GM23338 (cell line): Measurements from ENCODE around the gene ZNF609. TPM values are rescaled to one million over a fixed set of nuclear protein-coding genes. Genes with fewer than 3 reads are reported as not detected.

Experiments
- ATAC-seq: fragments of 200-7000 bp; cut with Tn5 transposase; 3 replicates; pipeline ENCODE4 v1.9.1; 2020
- DNase-seq: peaks from one replicate; pipeline ENCODE4 v3.0.0-alpha.2; 2015; ENCODE audit warnings: low spot score
- H2AFZ ChIP-seq: fragments of 200-600 bp; sonication (generic); 2 replicates; pipeline ENCODE4 v1.8.0; 2016; ENCODE audit warnings: antibody characterized with exemption, mild to moderate bottlenecking, moderate library complexity
- H3F3A ChIP-seq: fragments of 200-600 bp; sonication (generic); replicated peaks from 2 replicates; pipeline ENCODE4 v1.8.0; 2017; ENCODE audit warnings: antibody characterized with exemption, mixed run types, low read depth
- H3K27ac ChIP-seq: fragments of 200-600 bp; sonication (generic); 2 replicates; pipeline ENCODE4 v1.6.1; 2016; ENCODE audit warnings: low read depth
- H3K27me3 ChIP-seq: fragments of 200-600 bp; sonication (generic); 2 replicates; pipeline ENCODE4 v1.8.0; 2016; ENCODE audit warnings: mild to moderate bottlenecking, mixed run types, moderate library complexity; ENCODE audit not compliant: insufficient read depth
- H3K36me3 ChIP-seq: fragments of 200-600 bp; sonication (generic); 2 replicates; pipeline ENCODE4 v1.8.0; 2016; ENCODE audit warnings: mild to moderate bottlenecking; ENCODE audit not compliant: insufficient read depth
- H3K4me1 ChIP-seq: fragments of 200-600 bp; sonication (generic); 2 replicates; pipeline ENCODE4 v1.8.0; 2016; ENCODE audit warnings: mild to moderate bottlenecking, moderate library complexity; ENCODE audit not compliant: insufficient read depth
- H3K4me2 ChIP-seq: fragments of 200-600 bp; sonication (generic); 2 replicates; pipeline ENCODE4 v1.7.1; 2017; ENCODE audit warnings: mixed run types
- H3K4me3 ChIP-seq: fragments of 200-600 bp; sonication (generic); 2 replicates; pipeline ENCODE4 v1.6.1; 2016; ENCODE audit warnings: mixed run types
- H3K79me2 ChIP-seq: fragments of 200-600 bp; sonication (generic); replicated peaks from 2 replicates; pipeline ENCODE4 v1.8.0; 2017; ENCODE audit warnings: mild to moderate bottlenecking; ENCODE audit not compliant: insufficient read depth
- H3K9me2 ChIP-seq: fragments of 200-600 bp; sonication (generic); 2 replicates; pipeline ENCODE4 v1.8.0; 2017; ENCODE audit not compliant: insufficient read depth
- H4K20me1 ChIP-seq: fragments of 200-600 bp; sonication (generic); replicated peaks from 2 replicates; pipeline ENCODE4 v1.8.0; 2017; ENCODE audit warnings: mild to moderate bottlenecking; ENCODE audit not compliant: insufficient read depth
- H3K27ac Mint-ChIP-seq: 2 replicates; pipeline ENCODE4 v1.8.0; 2020; ENCODE audit warnings: inconsistent platforms, mild to moderate bottlenecking, moderate library complexity, mixed read lengths
- H3K27me3 Mint-ChIP-seq: 3 replicates; pipeline ENCODE4 v1.8.0; 2022; ENCODE audit warnings: low read depth, mild to moderate bottlenecking, moderate library complexity, mixed read lengths, inconsistent platforms; ENCODE audit not compliant: insufficient read depth, poor library complexity
- H3K36me3 Mint-ChIP-seq: 3 replicates; pipeline ENCODE4 v1.8.0; 2021; ENCODE audit warnings: low read depth, mild to moderate bottlenecking, inconsistent platforms, moderate library complexity, mixed read lengths
- H3K4me1 Mint-ChIP-seq: 3 replicates; pipeline ENCODE4 v1.8.0; 2020; ENCODE audit warnings: mild to moderate bottlenecking, inconsistent platforms, mixed read lengths
- H3K4me3 Mint-ChIP-seq: 3 replicates; pipeline ENCODE4 v1.8.0; 2021; ENCODE audit warnings: moderate library complexity, mild to moderate bottlenecking, inconsistent platforms, mixed read lengths
- H3K9me3 Mint-ChIP-seq: 3 replicates; pipeline ENCODE4 v1.8.0; 2020; ENCODE audit warnings: moderate library complexity, mild to moderate bottlenecking, inconsistent platforms, mixed read lengths
- CREB1 ChIP-seq: fragments of 250-450 bp; sonication (Bioruptor Pico); IDR thresholded peaks from 2 replicates; pipeline ENCODE4 v1.5.0; 2020; ENCODE audit warnings: low read depth, mild to moderate bottlenecking, moderate library complexity
- EZH2 ChIP-seq: fragments of 200-600 bp; sonication (generic); IDR thresholded peaks from one replicate; pipeline ENCODE4 v1.8.0; 2017; ENCODE audit warnings: antibody characterized with exemption, mild to moderate bottlenecking, low read depth; ENCODE audit not compliant: unreplicated experiment
- EZH2phosphoT487 ChIP-seq: fragments of 200-600 bp; sonication (generic); IDR thresholded peaks from one replicate; pipeline ENCODE4 v1.8.1; 2018; ENCODE audit warnings: antibody characterized with exemption; ENCODE audit not compliant: unreplicated experiment
- JUNB ChIP-seq: IDR thresholded peaks from one replicate; pipeline ENCODE4 v1.6.1; 2016; ENCODE audit warnings: antibody characterized with exemption; ENCODE audit not compliant: unreplicated experiment
- NANOG ChIP-seq: IDR thresholded peaks from 2 replicates; pipeline ENCODE4 v1.6.1; 2016; ENCODE audit warnings: antibody characterized with exemption, borderline replicate concordance
- POLR2AphosphoS5 ChIP-seq: IDR thresholded peaks from 2 replicates; pipeline ENCODE4 v1.6.1; 2016; ENCODE audit warnings: antibody characterized with exemption, low read depth
- STAT1 ChIP-seq: IDR thresholded peaks from one replicate; pipeline ENCODE4 v1.6.1; 2016; ENCODE audit warnings: antibody characterized with exemption; ENCODE audit not compliant: unreplicated experiment
- ZNF114 ChIP-seq: fragments of 250-450 bp; sonication (Bioruptor Pico); IDR thresholded peaks from 2 replicates; pipeline ENCODE4 v1.5.0; 2020; ENCODE audit warnings: mild to moderate bottlenecking, moderate library complexity
- polyA plus RNA-seq: library from polyadenylated mRNA; unstranded; fragments of >200 nt; fragmentation: Nextera tagmentation; extraction: Ambion mirVana; gene quantifications from 2 replicates; pipeline ENCODE4 v1.2.1, GENCODE V29; 2016
- total RNA-seq: library from RNA; depleted of rRNA; stranded (reverse); fragments of >200 nt; shearing (Covaris generic); gene quantifications from 2 replicates; pipeline ENCODE4 v1.2.3, GENCODE V29; 2014
- TF ChIP-seq, protein P1 (sequence below): fragments of 250-450 bp; sonication (Bioruptor Pico); IDR thresholded peaks from 2 replicates; pipeline ENCODE4 v1.5.0; 2020; ENCODE audit warnings: mild to moderate bottlenecking, moderate library complexity
- TF ChIP-seq, protein P2 (sequence below): IDR thresholded peaks from one replicate; pipeline ENCODE4 v1.6.1; 2018; ENCODE audit warnings: antibody characterized with exemption; ENCODE audit not compliant: unreplicated experiment
- TF ChIP-seq, protein P3 (sequence below), 2 experiments: fragments of 200-600 bp in 1 of 2; sonication (generic) in 1 of 2; conservative IDR thresholded peaks; 2 replicates each; pipeline versions ENCODE4 v1.5.1 to v1.6.1; 2016 to 2017; ENCODE audit warnings: antibody characterized with exemption in 2 of 2, low read depth in 2 of 2, mild to moderate bottlenecking in 2 of 2, moderate library complexity in 1 of 2

The ZNF609 gene
- total and polyA plus RNA-seq, 2 experiments from 2014 or later, result 26.4 to 40.2 TPM

DNA sequence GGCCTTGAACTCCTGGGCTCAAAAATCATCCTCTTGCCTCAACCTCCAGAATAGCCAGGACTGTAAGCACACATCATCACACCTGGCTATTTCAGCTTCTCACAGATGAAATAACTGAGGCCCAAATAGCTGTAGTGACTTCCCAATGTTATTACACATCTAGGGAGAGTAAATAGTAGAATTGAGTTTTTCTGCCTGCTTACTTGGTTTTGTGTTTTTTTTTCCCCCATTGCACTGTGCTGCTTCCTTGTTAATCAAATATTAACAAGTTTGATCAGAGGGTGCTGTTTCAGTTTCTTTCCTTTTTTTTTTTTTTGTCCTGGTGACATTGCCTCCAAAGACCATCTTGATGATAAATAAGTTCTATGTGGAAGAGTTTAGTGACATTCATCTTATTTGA, 23.4 kb downstream of the ZNF609 start:
- Mint-ChIP-seq H3K9me3 (no peaks in the 10 kb centered on the region), H3K4me1 (no peaks in the 10 kb centered on the region), H3K27me3 (no peaks in the 10 kb centered on the region), H3K4me3 (no peak overlapping the region), H3K36me3 (peaks cover 5% of the 10 kb centered on the region; the same call in 1 of the 3 replicates), H3K27ac (no peak overlapping the region)
- no peak overlapping the region for H3K4me3 ChIP-seq
- H3K27me3 ChIP-seq, result no peaks in the 10 kb centered on the region
- no peak for DNase-seq
- TF ChIP-seq ZNF114 (CRISPR knock-in tag), result no peak
- TF ChIP-seq STAT1, result no peak
- no peak for TF ChIP-seq EZH2
- TF ChIP-seq POLR2AphosphoS5, result no peak
- TF ChIP-seq JUNB, result no peak
- TF ChIP-seq, protein P1, sequence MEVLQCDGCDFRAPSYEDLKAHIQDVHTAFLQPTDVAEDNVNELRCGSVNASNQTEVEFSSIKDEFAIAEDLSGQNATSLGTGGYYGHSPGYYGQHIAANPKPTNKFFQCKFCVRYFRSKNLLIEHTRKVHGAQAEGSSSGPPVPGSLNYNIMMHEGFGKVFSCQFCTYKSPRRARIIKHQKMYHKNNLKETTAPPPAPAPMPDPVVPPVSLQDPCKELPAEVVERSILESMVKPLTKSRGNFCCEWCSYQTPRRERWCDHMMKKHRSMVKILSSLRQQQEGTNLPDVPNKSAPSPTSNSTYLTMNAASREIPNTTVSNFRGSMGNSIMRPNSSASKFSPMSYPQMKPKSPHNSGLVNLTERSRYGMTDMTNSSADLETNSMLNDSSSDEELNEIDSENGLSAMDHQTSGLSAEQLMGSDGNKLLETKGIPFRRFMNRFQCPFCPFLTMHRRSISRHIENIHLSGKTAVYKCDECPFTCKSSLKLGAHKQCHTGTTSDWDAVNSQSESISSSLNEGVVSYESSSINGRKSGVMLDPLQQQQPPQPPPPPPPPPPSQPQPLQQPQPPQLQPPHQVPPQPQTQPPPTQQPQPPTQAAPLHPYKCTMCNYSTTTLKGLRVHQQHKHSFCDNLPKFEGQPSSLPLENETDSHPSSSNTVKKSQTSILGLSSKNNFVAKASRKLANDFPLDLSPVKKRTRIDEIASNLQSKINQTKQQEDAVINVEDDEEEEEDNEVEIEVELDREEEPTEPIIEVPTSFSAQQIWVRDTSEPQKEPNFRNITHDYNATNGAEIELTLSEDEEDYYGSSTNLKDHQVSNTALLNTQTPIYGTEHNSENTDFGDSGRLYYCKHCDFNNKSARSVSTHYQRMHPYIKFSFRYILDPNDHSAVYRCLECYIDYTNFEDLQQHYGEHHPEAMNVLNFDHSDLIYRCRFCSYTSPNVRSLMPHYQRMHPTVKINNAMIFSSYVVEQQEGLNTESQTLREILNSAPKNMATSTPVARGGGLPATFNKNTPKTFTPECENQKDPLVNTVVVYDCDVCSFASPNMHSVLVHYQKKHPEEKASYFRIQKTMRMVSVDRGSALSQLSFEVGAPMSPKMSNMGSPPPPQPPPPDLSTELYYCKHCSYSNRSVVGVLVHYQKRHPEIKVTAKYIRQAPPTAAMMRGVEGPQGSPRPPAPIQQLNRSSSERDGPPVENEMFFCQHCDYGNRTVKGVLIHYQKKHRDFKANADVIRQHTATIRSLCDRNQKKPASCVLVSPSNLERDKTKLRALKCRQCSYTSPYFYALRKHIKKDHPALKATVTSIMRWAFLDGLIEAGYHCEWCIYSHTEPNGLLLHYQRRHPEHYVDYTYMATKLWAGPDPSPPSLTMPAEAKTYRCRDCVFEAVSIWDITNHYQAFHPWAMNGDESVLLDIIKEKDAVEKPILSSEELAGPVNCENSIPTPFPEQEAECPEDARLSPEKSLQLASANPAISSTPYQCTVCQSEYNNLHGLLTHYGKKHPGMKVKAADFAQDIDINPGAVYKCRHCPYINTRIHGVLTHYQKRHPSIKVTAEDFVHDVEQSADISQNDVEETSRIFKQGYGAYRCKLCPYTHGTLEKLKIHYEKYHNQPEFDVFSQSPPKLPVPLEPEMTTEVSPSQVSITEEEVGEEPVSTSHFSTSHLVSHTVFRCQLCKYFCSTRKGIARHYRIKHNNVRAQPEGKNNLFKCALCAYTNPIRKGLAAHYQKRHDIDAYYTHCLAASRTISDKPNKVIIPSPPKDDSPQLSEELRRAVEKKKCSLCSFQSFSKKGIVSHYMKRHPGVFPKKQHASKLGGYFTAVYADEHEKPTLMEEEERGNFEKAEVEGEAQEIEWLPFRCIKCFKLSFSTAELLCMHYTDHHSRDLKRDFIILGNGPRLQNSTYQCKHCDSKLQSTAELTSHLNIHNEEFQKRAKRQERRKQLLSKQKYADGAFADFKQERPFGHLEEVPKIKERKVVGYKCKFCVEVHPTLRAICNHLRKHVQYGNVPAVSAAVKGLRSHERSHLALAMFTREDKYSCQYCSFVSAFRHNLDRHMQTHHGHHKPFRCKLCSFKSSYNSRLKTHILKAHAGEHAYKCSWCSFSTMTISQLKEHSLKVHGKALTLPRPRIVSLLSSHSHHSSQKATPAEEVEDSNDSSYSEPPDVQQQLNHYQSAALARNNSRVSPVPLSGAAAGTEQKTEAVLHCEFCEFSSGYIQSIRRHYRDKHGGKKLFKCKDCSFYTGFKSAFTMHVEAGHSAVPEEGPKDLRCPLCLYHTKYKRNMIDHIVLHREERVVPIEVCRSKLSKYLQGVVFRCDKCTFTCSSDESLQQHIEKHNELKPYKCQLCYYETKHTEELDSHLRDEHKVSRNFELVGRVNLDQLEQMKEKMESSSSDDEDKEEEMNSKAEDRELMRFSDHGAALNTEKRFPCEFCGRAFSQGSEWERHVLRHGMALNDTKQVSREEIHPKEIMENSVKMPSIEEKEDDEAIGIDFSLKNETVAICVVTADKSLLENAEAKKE (CRISPR knock-in tag), result no peak
- TF ChIP-seq EZH2phosphoT487, result no peak
- TF ChIP-seq, protein P2, sequence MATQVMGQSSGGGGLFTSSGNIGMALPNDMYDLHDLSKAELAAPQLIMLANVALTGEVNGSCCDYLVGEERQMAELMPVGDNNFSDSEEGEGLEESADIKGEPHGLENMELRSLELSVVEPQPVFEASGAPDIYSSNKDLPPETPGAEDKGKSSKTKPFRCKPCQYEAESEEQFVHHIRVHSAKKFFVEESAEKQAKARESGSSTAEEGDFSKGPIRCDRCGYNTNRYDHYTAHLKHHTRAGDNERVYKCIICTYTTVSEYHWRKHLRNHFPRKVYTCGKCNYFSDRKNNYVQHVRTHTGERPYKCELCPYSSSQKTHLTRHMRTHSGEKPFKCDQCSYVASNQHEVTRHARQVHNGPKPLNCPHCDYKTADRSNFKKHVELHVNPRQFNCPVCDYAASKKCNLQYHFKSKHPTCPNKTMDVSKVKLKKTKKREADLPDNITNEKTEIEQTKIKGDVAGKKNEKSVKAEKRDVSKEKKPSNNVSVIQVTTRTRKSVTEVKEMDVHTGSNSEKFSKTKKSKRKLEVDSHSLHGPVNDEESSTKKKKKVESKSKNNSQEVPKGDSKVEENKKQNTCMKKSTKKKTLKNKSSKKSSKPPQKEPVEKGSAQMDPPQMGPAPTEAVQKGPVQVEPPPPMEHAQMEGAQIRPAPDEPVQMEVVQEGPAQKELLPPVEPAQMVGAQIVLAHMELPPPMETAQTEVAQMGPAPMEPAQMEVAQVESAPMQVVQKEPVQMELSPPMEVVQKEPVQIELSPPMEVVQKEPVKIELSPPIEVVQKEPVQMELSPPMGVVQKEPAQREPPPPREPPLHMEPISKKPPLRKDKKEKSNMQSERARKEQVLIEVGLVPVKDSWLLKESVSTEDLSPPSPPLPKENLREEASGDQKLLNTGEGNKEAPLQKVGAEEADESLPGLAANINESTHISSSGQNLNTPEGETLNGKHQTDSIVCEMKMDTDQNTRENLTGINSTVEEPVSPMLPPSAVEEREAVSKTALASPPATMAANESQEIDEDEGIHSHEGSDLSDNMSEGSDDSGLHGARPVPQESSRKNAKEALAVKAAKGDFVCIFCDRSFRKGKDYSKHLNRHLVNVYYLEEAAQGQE, result no peak
- TF ChIP-seq, protein P3, sequence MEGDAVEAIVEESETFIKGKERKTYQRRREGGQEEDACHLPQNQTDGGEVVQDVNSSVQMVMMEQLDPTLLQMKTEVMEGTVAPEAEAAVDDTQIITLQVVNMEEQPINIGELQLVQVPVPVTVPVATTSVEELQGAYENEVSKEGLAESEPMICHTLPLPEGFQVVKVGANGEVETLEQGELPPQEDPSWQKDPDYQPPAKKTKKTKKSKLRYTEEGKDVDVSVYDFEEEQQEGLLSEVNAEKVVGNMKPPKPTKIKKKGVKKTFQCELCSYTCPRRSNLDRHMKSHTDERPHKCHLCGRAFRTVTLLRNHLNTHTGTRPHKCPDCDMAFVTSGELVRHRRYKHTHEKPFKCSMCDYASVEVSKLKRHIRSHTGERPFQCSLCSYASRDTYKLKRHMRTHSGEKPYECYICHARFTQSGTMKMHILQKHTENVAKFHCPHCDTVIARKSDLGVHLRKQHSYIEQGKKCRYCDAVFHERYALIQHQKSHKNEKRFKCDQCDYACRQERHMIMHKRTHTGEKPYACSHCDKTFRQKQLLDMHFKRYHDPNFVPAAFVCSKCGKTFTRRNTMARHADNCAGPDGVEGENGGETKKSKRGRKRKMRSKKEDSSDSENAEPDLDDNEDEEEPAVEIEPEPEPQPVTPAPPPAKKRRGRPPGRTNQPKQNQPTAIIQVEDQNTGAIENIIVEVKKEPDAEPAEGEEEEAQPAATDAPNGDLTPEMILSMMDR (conservative IDR thresholded peaks at IDR 0.05; ENCODE audit: low read depth in 2 of 2), result no peak
- no peak for TF ChIP-seq CREB1 (CRISPR knock-in tag)
- no peak for TF ChIP-seq NANOG
- no peaks in the 10 kb centered on the region for H3K9me2 ChIP-seq
- no peak for ATAC-seq
- H4K20me1 ChIP-seq, result peaks cover 10% of the 10 kb centered on the region; the same call in 1 of the 2 replicates
- peaks cover 90% of the 10 kb centered on the region for H3K79me2 ChIP-seq
- H3K36me3 ChIP-seq, result no peaks in the 10 kb centered on the region
- no peaks in the 10 kb centered on the region for H3F3A ChIP-seq
- H2AFZ ChIP-seq, result no peak overlapping the region
- no peak overlapping the region for H3K27ac ChIP-seq
- no peaks in the 10 kb centered on the region for H3K4me1 ChIP-seq
- no peak overlapping the region for H3K4me2 ChIP-seq
